NOMO-1 treated with DMSO at 0.1 percent for 48 hours (cell line): ENCODE data around the gene GNAS.
"Not testable (repeated sequence)": the region's sequence is repeated elsewhere in the genome, so short reads cannot be mapped to it uniquely, and the experiment has no call there.

ENCODE experiments used
- DNase-seq: peaks from one replicate; lab custom pipeline; 2025; ENCODE audit not compliant: unreplicated experiment; lab: John Stamatoyannopoulos, UW

Gene GNAS

GRCh38 chr20:58826271-58826670 is 26.2 kb upstream of the GNAS start:
- no peak for DNase-seq

- DNase-seq, result no peak
Observed at GRCh38 chr20:58828136-58828535, 24.4 kb upstream of the GNAS start.

- DNase-seq, result not testable (repeated sequence)
Observed at GRCh38 chr20:58828804-58829203, 23.7 kb upstream of the GNAS start.

- no peak for DNase-seq
Observed at GRCh38 chr20:58829531-58829941, 23.0 kb upstream of the GNAS start.

- peak; percentile 88 for DNase-seq
Observed at GRCh38 chr20:58832457-58832856, 20.1 kb upstream of the GNAS start.

GRCh38 chr20:58833921-58834320 is 18.6 kb upstream of the GNAS start:
- no peak for DNase-seq

- no peak for DNase-seq
Observed at GRCh38 chr20:58835231-58835630, 17.3 kb upstream of the GNAS start.

GRCh38 chr20:58836616-58837204 is 15.8 kb upstream of the GNAS start:
- no peak for DNase-seq

GRCh38 chr20:58837717-58838116 is 14.8 kb upstream of the GNAS start:
- DNase-seq, result no peak

GRCh38 chr20:58838174-58838573 is 14.3 kb upstream of the GNAS start:
- DNase-seq, result no peak

GRCh38 chr20:58839474-58839874 is 13.0 kb upstream of the GNAS start:
- peak; percentile 26 for DNase-seq

GRCh38 chr20:58839991-58840747 is 12.3 kb upstream of the GNAS start:
- no peak for DNase-seq

- no peak for DNase-seq
Observed at GRCh38 chr20:58840816-58841538, 11.5 kb upstream of the GNAS start.

GRCh38 chr20:58841539-58842264 is 10.8 kb upstream of the GNAS start:
- no peak for DNase-seq

GRCh38 chr20:58842276-58842675 is 10.2 kb upstream of the GNAS start:
- DNase-seq, result no peak

GRCh38 chr20:58843128-58843556 is 9.4 kb upstream of the GNAS start:
- no peak for DNase-seq

- DNase-seq, result no peak
Observed at GRCh38 chr20:58845706-58846105, 6.8 kb upstream of the GNAS start.

- DNase-seq, result peak; percentile 87
Observed at GRCh38 chr20:58847463-58847862, 5.1 kb upstream of the GNAS start.

- no peak for DNase-seq
Observed at GRCh38 chr20:58850693-58851174, 1.8 kb upstream of the GNAS start, which contains the start of gene GNAS-AS1. TSS of gene GNAS-AS1 (minus strand) at chr20:58850902.

GRCh38 chr20:58851221-58851968 is 1.1 kb upstream of the GNAS start:
- DNase-seq, result no peak
